GM18867 (cell line): Measurements from ENCODE around the gene KAT6B.

ENCODE experiments used
- ATAC-seq: cut with Tn5 transposase; IDR thresholded peaks from one replicate; pipeline ENCODE4 v1.9.1; 2021; ENCODE audit warnings: mild to moderate bottlenecking, moderate library complexity; ENCODE audit not compliant: unreplicated experiment

Gene KAT6B

GRCh38 chr10:74977913-74978847 lies 151.8 kb downstream of the KAT6B start:
- peak; percentile 81 for ATAC-seq

GRCh38 chr10:74981831-74982633 lies 155.6 kb downstream of the KAT6B start:
- no peak for ATAC-seq

GRCh38 chr10:74982634-74982982 lies 156.2 kb downstream of the KAT6B start:
- no peak for ATAC-seq

GRCh38 chr10:74983383-74983782 lies 157.0 kb downstream of the KAT6B start:
- no peak for ATAC-seq

DNA sequence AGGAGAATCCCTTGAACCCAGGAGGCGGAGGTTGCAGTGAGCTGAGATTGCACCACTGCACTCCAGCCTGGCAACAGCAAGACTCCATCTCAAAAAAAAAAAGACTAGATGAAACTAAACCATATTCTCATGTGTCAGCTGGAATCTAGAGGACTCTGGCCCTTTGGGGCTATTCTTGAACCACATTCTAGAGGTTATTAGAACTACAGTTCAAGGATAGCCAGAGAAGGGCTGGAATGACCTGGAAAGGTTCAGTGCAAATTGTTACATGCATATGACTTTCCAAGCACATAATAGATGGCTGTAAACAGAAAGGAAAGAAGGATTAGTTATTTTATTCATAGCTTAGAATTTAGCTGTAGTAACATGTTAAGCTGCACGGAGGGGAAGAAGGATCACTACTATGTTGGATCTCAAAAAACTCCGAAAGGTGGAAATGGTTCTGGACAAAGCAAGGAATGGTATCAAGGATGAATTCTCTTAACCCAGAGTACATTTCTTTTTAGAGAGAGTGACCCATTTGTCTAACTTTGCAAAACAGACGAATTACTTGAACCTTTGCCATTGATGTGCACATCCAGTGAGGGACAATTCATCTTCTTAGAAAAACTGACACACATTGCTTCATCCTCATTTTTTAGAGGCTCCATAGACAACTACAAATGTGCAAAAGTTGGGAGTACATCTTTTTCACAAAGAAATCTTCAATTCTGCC lies 161.1 kb downstream of the KAT6B start:
- no peak for ATAC-seq

GRCh38 chr10:74988054-74988775 lies 161.8 kb downstream of the KAT6B start:
- ATAC-seq, result no peak

GRCh38 chr10:74988832-74989561 lies 162.6 kb downstream of the KAT6B start:
- ATAC-seq, result no peak

DNA sequence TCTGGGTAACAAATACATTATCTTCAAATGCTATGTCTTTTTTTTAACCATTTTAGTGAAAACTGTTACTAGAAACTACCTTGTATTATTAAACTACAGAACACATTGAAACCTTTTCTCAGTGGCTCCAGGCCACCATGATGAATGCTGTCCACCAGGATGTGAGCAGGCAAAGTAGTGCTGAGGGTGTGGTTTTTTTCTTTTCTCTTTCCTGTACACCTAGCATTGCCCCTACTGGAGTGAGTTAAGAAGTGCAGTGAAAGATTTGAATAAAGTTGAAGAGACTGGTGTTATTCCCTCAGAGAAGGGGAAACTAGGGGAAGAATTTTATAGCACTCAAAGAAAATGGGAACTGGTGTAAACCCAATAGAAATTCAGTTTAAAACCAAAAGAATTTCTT lies 165.0 kb downstream of the KAT6B start:
- no peak for ATAC-seq

DNA sequence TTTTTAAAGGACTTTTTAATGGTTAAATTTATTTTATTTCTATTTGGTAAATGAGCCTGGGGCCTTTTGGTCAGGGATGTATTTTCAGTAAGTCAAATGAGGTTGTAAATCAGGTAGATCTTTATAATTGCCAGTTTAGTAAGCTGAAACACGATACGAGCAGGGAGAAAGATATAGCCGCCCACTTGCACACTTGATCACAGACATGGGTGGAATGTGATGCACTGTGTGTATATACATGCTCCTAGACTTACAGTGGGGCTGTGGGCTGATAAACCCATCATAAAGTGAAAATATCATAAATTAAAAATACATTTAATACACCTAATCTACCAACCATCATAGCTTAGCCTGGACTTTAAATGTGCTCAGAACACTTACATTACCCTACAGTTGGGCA lies 165.7 kb downstream of the KAT6B start:
- no peak for ATAC-seq

DNA sequence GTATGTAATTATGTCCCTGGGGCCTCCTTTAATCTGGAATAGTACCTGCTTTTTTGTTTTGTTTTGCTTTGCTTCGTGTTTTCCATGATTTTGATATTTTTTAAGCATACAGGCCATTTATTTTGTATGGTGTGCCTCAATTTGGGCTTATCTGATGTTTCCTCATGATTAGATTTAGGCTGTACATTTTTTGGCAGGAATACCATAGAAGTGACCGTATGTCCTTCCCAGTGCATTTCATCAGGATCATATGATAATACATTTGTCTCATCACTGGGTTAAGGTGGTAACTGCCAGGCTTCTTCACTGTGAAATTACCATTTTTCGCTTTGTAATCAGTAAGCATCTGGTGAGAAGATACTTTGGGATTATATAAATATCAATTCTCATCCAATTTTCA lies 167.2 kb downstream of the KAT6B start:
- ATAC-seq, result no peak

GRCh38 chr10:74994854-74995253 lies 168.5 kb downstream of the KAT6B start:
- ATAC-seq, result peak; percentile 70

DNA sequence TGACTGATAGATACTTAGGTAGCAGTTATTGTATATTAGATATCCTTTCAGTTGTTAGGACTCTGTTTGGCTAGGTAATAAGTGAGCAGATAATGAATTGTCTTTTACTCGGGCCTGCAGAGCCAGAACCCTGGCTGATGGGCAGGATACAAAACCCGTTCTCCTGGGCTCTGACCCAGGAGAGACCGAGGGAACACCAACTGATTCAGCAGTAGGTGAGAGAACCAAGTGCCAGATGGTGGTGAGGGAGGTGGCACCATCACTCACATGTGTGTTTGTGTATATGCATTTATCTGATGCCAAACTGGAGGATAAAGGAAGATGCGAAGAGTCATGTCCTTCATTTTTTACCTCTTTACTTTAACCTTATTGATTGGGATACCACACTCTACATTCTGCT lies 169.4 kb downstream of the KAT6B start:
- no peak for ATAC-seq

- ATAC-seq, result no peak
These were observed 170.8 kb downstream of the KAT6B start for GRCh38 chr10:74997163-74997562.

DNA sequence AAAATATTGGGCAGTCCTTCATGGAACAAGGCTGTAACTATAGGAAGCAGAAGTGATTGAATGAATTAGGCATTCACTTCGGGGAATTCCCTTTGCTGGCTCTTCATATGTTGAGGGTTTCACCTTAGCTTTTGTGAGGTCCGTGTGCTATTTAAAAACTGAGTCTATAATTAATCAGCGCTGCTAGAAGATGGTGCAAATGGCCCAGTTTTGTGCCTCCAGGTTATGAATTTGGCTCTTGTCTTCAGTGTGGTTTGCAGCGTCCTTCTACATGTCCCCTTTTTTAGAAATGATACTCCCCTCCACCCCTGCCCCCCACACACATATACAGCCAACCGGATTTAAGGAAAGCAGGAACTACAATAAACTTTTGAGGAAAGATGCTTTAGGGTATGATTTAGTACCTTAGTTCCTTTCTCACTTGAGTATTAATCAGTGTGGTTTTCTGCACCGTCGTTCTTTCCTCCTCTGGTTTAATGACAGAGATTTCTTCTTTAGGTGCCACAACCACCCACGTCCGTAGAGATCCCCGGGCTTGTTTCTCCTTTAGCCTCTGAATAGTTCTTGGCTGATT lies 174.4 kb downstream of the KAT6B start:
- ATAC-seq, result peak; percentile 74

- no peak for ATAC-seq
These were observed 175.4 kb downstream of the KAT6B start for GRCh38 chr10:75001715-75002350.

DNA sequence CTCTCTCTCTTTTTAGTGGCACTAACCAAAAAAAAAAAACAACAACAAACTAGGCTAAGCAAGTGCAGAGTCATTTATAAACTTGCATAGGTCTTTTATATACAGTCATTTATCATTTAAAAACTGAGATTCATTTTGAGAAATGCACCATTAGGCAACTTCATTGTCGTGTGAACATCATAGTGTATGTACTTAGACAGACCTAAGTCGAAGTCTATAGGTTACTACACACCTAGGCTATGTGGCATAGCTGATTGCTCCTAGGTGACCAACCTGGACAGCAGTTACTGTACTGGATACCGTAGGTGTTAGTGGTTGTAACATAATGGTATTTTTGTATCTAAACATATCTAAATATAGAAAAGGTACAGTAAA lies 175.9 kb downstream of the KAT6B start:
- no peak for ATAC-seq

- no peak for ATAC-seq
These were observed 176.7 kb downstream of the KAT6B start for GRCh38 chr10:75002967-75003594.

GRCh38 chr10:75003891-75004290 lies 177.5 kb downstream of the KAT6B start:
- ATAC-seq, result no peak

- ATAC-seq, result no peak
These were observed 181.2 kb downstream of the KAT6B start for GRCh38 chr10:75007646-75008045.
